Spleen (tissue), 11 donors: ENCODE measurements around the gene NLGN1. TPM values are rescaled to one million over a fixed set of nuclear protein-coding genes. Genes with fewer than 3 reads are reported as not detected.

Experiments used
- DNase-seq: peaks from one replicate; pipeline ENCODE4 v3.0.0-alpha.2; 2020
- H3K27ac ChIP-seq, 8 donors: fragments of 200-600 bp; sonication (generic) in 7 of 8; 1 replicate in 4 of 8; 2 replicates in 4 of 8; pipeline versions ENCODE4 v1.5.0 to v1.8.0; 2016 to 2021; ENCODE audit warnings: inconsistent platforms in 4 of 8, mild to moderate bottlenecking in 4 of 8, moderate library complexity in 1 of 8
- H3K27me3 ChIP-seq, 7 donors: fragments of 200-600 bp; sonication (generic) in 6 of 7; replicated peaks in 1 of 7; 1 replicate in 4 of 7; 2 replicates in 3 of 7; pipeline versions ENCODE4 v1.5.0 to v1.8.0; 2016 to 2021; ENCODE audit warnings: inconsistent platforms in 3 of 7, mild to moderate bottlenecking in 1 of 7
- H3K36me3 ChIP-seq, 6 donors: fragments of 200-600 bp; sonication (generic) in 5 of 6; 1 replicate in 4 of 6; 2 replicates in 2 of 6; pipeline versions ENCODE4 v1.5.0 to v1.8.0; 2016 to 2021; ENCODE audit warnings: inconsistent platforms in 2 of 6
- H3K4me1 ChIP-seq, 6 donors: fragments of 200-600 bp; sonication (generic) in 5 of 6; 1 replicate in 3 of 6; 2 replicates in 3 of 6; pipeline versions ENCODE4 v1.5.0 to v1.8.0; 2016 to 2021; ENCODE audit warnings: inconsistent platforms in 3 of 6
- H3K4me3 ChIP-seq, 8 donors: fragments of 200-600 bp; sonication (generic) in 7 of 8; 1 replicate in 4 of 8; 2 replicates in 4 of 8; pipeline versions ENCODE4 v1.5.0 to v1.8.0; 2016 to 2021; ENCODE audit warnings: inconsistent platforms in 4 of 8, mild to moderate bottlenecking in 4 of 8, moderate library complexity in 2 of 8
- H3K9me3 ChIP-seq, 8 donors: fragments of 200-600 bp; sonication (generic) in 7 of 8; 1 replicate in 4 of 8; 2 replicates in 4 of 8; pipeline versions ENCODE4 v1.5.0 to v1.8.0; 2016 to 2021; ENCODE audit warnings: inconsistent platforms in 4 of 8
- CTCF ChIP-seq, 11 experiments: fragments of 200-600 bp in 7 of 11; fragments of 450-650 bp in 4 of 11; sonication (generic) in 4 of 11; IDR thresholded peaks in 8 of 11; conservative IDR thresholded peaks in 3 of 11; 1 replicate in 7 of 11; 2 replicates in 4 of 11; pipeline versions ENCODE4 v1.4.0 to v1.8.0; 2016 to 2021; ENCODE audit warnings: antibody characterized with exemption in 11 of 11, inconsistent platforms in 4 of 11, mild to moderate bottlenecking in 1 of 11
- POLR2A ChIP-seq, 3 donors: fragments of 450-650 bp; IDR thresholded peaks; one replicate each; pipeline ENCODE4 v1.5.1; 2017; ENCODE audit warnings: antibody characterized with exemption in 3 of 3, mild to moderate bottlenecking in 1 of 3
- POLR2AphosphoS5 ChIP-seq, 3 donors: sonication (generic); formaldehyde crosslinking; IDR thresholded peaks; one replicate each; pipeline ENCODE4 v1.5.1; 2017; ENCODE audit warnings: antibody characterized with exemption in 3 of 3
- WGBS, 5 donors: extraction: QIAGEN DNeasy Blood & Tissue Kit in 3 of 5; methylation state at CpG; one replicate each; pipeline versions ENCODE4 v1.1.5 to v1.1.7; 2013 to 2018; 5-methylcytosine and 5-hydroxymethylcytosine counted together
- intact Hi-C: fragments of 100-400 bp; cut with DNase I; formaldehyde crosslinking; loops from one replicate; pipeline ENCODE4 v1.15.0; 2023; ENCODE audit warnings: low total_unique reads
- polyA plus RNA-seq, 3 donors: library from polyadenylated mRNA; stranded (reverse); fragments of 200-250 nt; gene quantifications; one replicate each; pipeline ENCODE4 v1.2.1, GENCODE V29; 2013
- total RNA-seq, 7 donors: library from RNA; depleted of rRNA in 3 of 7; stranded (reverse); fragments of >200 nt in 3 of 7; fragmentation: NEBNext Ultra II Directional in 4 of 7; extraction: Animal tissue kit (Norgen Biotek cat#: 25700) in 4 of 7; gene quantifications; one replicate each; pipeline versions ENCODE4 v1.1.0 to v1.2.1, GENCODE V29; 2016 to 2021
- donor health status: healthy with polysubstance abuse.
- donor health status: DM: no; HTN: no; CAD: no; lungs with moderate emphysema.
- donor health status: DM: no; HTN: no; CAD: no.
- donor health status: Bipolar disorder and iron deficiency.
- donor health status: healthy.
- donor health status: DM: no; HTN: no; CAD: no.
- donor health status: DM: yes; HTN: yes; CAD: no.

NLGN1 gene
- total and polyA plus RNA-seq, 10 donors: 0.03 to 0.13 (median 0.03) TPM; not detected in 7

- Histone ChIP-seq H3K4me1 (no peaks in the 10 kb centered on the region), H3K36me3 (no peaks in the 10 kb centered on the region), H3K4me3 (no peak overlapping the region), H3K27ac (no peak overlapping the region), H3K27me3 (no peaks in the 10 kb centered on the region), H3K9me3 (no peaks in the 10 kb centered on the region)
- TF ChIP-seq POLR2AphosphoS5 (IDR thresholded peaks at IDR 0.05) (no peak), CTCF (IDR thresholded peaks at IDR 0.05 in 8 of 11, conservative IDR thresholded peaks at IDR 0.05 in 3 of 11) (no peak), POLR2A (IDR thresholded peaks at IDR 0.05) (no peak)
- 36 to 70% (median 42%) methylated on average over 2 of the region's 2 CpGs for WGBS, 5 donors
- no peak for DNase-seq
- intact Hi-C loops: no loop called here
Observed at GRCh38 chr3:174303907-174304560, 906.5 kb downstream of the NLGN1 start.

- WGBS, 5 donors: 68 to 88% (median 86%) methylated on average over 1 of the region's 1 CpG
- intact Hi-C loops: no loop called here
- no peaks in the 10 kb centered on the region for H3K9me3 ChIP-seq
- no peak for TF ChIP-seq CTCF (IDR thresholded peaks at IDR 0.05 in 8 of 11, conservative IDR thresholded peaks at IDR 0.05 in 3 of 11)
- TF ChIP-seq POLR2AphosphoS5 (IDR thresholded peaks at IDR 0.05): no peak
- no peak for TF ChIP-seq POLR2A (IDR thresholded peaks at IDR 0.05)
- no peak overlapping the region for H3K4me3 ChIP-seq
- no peaks in the 10 kb centered on the region for H3K4me1 ChIP-seq
- no peak for DNase-seq
- no peaks in the 10 kb centered on the region for H3K36me3 ChIP-seq
- H3K27ac ChIP-seq: no peak overlapping the region
- H3K27me3 ChIP-seq: no peaks in the 10 kb centered on the region
Observed at GRCh38 chr3:174308736-174309135, 911.2 kb downstream of the NLGN1 start.

DNA sequence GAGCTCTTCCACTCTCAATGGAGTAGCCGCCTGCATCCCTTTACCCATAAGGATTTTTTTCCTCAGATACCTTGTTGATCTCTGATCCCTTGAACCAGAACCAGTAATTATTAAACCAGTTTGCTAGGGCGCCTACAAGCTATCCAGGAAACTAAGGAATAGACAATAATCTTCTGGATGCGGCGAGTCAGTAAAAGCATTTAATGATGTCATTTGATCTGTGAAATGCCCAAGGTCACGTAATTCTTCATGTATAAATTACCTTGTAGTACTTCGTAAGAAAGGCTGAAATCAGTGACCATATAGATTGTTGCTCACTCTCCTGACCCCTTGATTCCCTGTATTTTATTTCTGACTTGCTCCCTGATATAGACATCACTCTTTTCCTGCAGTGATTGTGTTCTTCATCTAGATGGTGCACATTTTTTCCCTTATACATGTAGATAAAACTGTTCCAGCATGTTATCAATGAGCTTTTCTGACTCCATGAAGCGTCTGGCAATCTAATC lies 913.0 kb downstream of the NLGN1 start:
- intact Hi-C loops: no loop called here
- 69 to 84% (median 77%) methylated on average over 7 of the region's 7 CpGs for WGBS, 5 donors
- H3K27me3 ChIP-seq: no peaks in the 10 kb centered on the region
- H3K27ac ChIP-seq: no peak overlapping the region
- no peak overlapping the region for H3K4me3 ChIP-seq
- no peaks in the 10 kb centered on the region for H3K36me3 ChIP-seq
- H3K9me3 ChIP-seq: no peaks in the 10 kb centered on the region
- H3K4me1 ChIP-seq: no peaks in the 10 kb centered on the region
- DNase-seq: no peak
- TF ChIP-seq POLR2A (IDR thresholded peaks at IDR 0.05) (no peak), POLR2AphosphoS5 (IDR thresholded peaks at IDR 0.05) (no peak), CTCF (IDR thresholded peaks at IDR 0.05 in 8 of 11, conservative IDR thresholded peaks at IDR 0.05 in 3 of 11) (no peak)

- Histone ChIP-seq H3K9me3 (peaks cover 0 to 5% (median 1%) of the 10 kb centered on the region in 8 donors), H3K27me3 (no peaks in the 10 kb centered on the region), H3K4me1 (no peaks in the 10 kb centered on the region), H3K27ac (no peak overlapping the region), H3K4me3 (no peak overlapping the region), H3K36me3 (no peaks in the 10 kb centered on the region)
- no peak for TF ChIP-seq CTCF (IDR thresholded peaks at IDR 0.05 in 8 of 11, conservative IDR thresholded peaks at IDR 0.05 in 3 of 11)
- no peak for TF ChIP-seq POLR2AphosphoS5 (IDR thresholded peaks at IDR 0.05)
- no peak for TF ChIP-seq POLR2A (IDR thresholded peaks at IDR 0.05)
- intact Hi-C loops: no loop called here
- 68 to 96% (median 72%) methylated on average over 2 of the region's 2 CpGs for WGBS, 5 donors
- DNase-seq: no peak
Observed at GRCh38 chr3:174315225-174315624, 917.7 kb downstream of the NLGN1 start.
